Fibroblast of skin of right quadriceps (primary cell): ENCODE data around the gene INSL6.
A peak's percentile ranks its signal among the peaks of the same experiment; 100 is the strongest.
"Not testable (repeated sequence)": the region's sequence is repeated elsewhere in the genome, so short reads cannot be mapped to it uniquely, and the experiment has no call there.

Experiments used
- DNase-seq: peaks from one replicate; pipeline ENCODE4 v3.0.0-alpha.2; 2013

The INSL6 gene

GRCh38 chr9:5185220-5185840 is at the start of gene INSL6:
Gene INSL6 (minus strand): TSS chr9:5185639. CDS start chr9:5185602, 37 bp downstream.
- no peak for DNase-seq

GRCh38 chr9:5231212-5231611 is 45.8 kb upstream of the INSL6 start, which contains the start of gene INSL4:
Gene INSL4 (plus strand): TSS chr9:5231419. CDS start chr9:5231524, 105 bp downstream.
- no peak for DNase-seq

GRCh38 chr9:5230554-5230953 is 45.1 kb upstream of the INSL6 start:
- no peak for DNase-seq

GRCh38 chr9:5205071-5205470 is 19.6 kb upstream of the INSL6 start:
- no peak for DNase-seq

GRCh38 chr9:5195463-5195862 is 10.0 kb upstream of the INSL6 start:
- DNase-seq = no peak

GRCh38 chr9:5193345-5193744 is 7.9 kb upstream of the INSL6 start:
- DNase-seq = no peak

- no peak for DNase-seq
These were observed 6.5 kb upstream of the INSL6 start for GRCh38 chr9:5191985-5192384.

- no peak for DNase-seq
These were observed 2.9 kb upstream of the INSL6 start for GRCh38 chr9:5188060-5188984.

GRCh38 chr9:5186416-5187169 is 1.2 kb upstream of the INSL6 start:
- peak; percentile 47 for DNase-seq

GRCh38 chr9:5184776-5185175 is 663 bp downstream of the INSL6 start:
- no peak for DNase-seq

- DNase-seq = not testable (repeated sequence)
These were observed 4.8 kb downstream of the INSL6 start for GRCh38 chr9:5180631-5181030.

GRCh38 chr9:5178126-5178805 is 7.2 kb downstream of the INSL6 start:
- DNase-seq = no peak

GRCh38 chr9:5146241-5146640 is 39.2 kb downstream of the INSL6 start:
- DNase-seq = no peak

GRCh38 chr9:5144217-5144616 is 41.2 kb downstream of the INSL6 start:
- no peak for DNase-seq

- no peak for DNase-seq
These were observed 45.3 kb downstream of the INSL6 start for GRCh38 chr9:5140151-5140550.

GRCh38 chr9:5122516-5122915 is 62.9 kb downstream of the INSL6 start:
- DNase-seq = no peak

GRCh38 chr9:5122116-5122515 is 63.3 kb downstream of the INSL6 start:
- no peak for DNase-seq

GRCh38 chr9:5113994-5114748 is 71.3 kb downstream of the INSL6 start:
- DNase-seq = no peak
